IgD-negative memory B cell (primary cell): ENCODE results near the gene RNU6-8. TPM values are rescaled to one million over a fixed set of nuclear protein-coding genes. Genes with fewer than 3 reads are reported as not detected.

Experiments
- H3K27ac Mint-ChIP-seq, 3 donors: one replicate each; pipeline ENCODE4 v1.8.0; 2020 to 2022; ENCODE audit warnings: mild to moderate bottlenecking in 3 of 3, mixed read lengths in 3 of 3, moderate library complexity in 1 of 3
- H3K27me3 Mint-ChIP-seq: one replicate; pipeline ENCODE4 v1.8.0; 2021; ENCODE audit warnings: mixed read lengths
- H3K36me3 Mint-ChIP-seq: one replicate; pipeline ENCODE4 v1.8.0; 2020; ENCODE audit warnings: mild to moderate bottlenecking, mixed read lengths
- H3K4me1 Mint-ChIP-seq, 3 donors: one replicate each; pipeline ENCODE4 v1.8.0; 2020 to 2022; ENCODE audit warnings: mixed read lengths in 3 of 3, mild to moderate bottlenecking in 1 of 3
- H3K4me3 Mint-ChIP-seq, 4 donors: one replicate each; pipeline ENCODE4 v1.8.0; 2020 to 2022; ENCODE audit warnings: mild to moderate bottlenecking in 4 of 4, mixed read lengths in 4 of 4, moderate library complexity in 3 of 4
- H3K9me3 Mint-ChIP-seq, 3 donors: one replicate each; pipeline ENCODE4 v1.8.0; 2020 to 2021; ENCODE audit warnings: mixed read lengths in 3 of 3, mild to moderate bottlenecking in 1 of 3
- polyA plus RNA-seq: library from polyadenylated mRNA; unstranded; fragments of 300-500 nt; fragmentation: Illumina TruSeq; gene quantifications from one replicate; pipeline ENCODE4 v1.2.3, GENCODE V29; 2021

The RNU6-8 gene
- polyA plus RNA-seq, result not detected

- peaks cover 31 to 42% (median 35%) of the 10 kb centered on the region in 3 donors for H3K4me1 Mint-ChIP-seq
- H3K9me3 Mint-ChIP-seq, result no peaks in the 10 kb centered on the region
These were observed at the start of gene RNU6-8 for GRCh38 chr14:32202998-32203882. Gene RNU6-8, minus strand, starts transcription at chr14:32203269.

GRCh38 chr14:32252030-32252670 is 49.1 kb upstream of the RNU6-8 start:
- H3K9me3 Mint-ChIP-seq, result no peaks in the 10 kb centered on the region
- no peak overlapping the region for H3K27ac Mint-ChIP-seq
- H3K4me3 Mint-ChIP-seq, result no peak overlapping the region
- H3K36me3 Mint-ChIP-seq, result no peaks in the 10 kb centered on the region
- H3K4me1 Mint-ChIP-seq, result no peaks in the 10 kb centered on the region
- H3K27me3 Mint-ChIP-seq, result no peaks in the 10 kb centered on the region

More at GRCh38 chr14:32202998-32203882, at the start of gene RNU6-8:
- H3K36me3 Mint-ChIP-seq, result peaks cover 1% of the 10 kb centered on the region
- H3K27me3 Mint-ChIP-seq, result peaks cover 4% of the 10 kb centered on the region
- peak within 1 kb of the TSS; percentile 97 to 100 (median 99) for H3K27ac Mint-ChIP-seq
- H3K4me3 Mint-ChIP-seq, result peak within 1 kb of the TSS; percentile 85 to 96 (median 94)

DNA sequence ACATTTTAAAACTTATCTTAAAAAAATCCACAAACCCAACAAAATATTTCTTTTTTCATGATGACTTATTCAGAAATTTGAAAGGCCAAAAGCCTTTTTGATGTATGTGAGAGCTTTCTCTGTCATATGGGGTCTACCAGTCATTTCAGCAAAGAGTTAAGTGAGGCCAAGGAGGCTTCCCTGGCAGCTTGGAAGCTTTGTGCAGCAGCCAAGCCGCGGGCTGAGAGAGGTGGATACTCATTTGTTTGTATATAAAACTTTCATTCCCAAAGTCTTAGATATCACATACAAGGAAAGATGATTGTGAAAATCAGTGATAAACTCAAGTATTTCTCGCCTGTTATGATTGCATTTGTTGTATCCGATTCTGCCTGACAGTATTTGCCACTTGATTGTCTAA is 48.5 kb upstream of the RNU6-8 start:
- Mint-ChIP-seq H3K4me1 (no peaks in the 10 kb centered on the region), H3K4me3 (no peak overlapping the region), H3K36me3 (no peaks in the 10 kb centered on the region), H3K27me3 (no peaks in the 10 kb centered on the region), H3K9me3 (no peaks in the 10 kb centered on the region), H3K27ac (no peak overlapping the region)

DNA sequence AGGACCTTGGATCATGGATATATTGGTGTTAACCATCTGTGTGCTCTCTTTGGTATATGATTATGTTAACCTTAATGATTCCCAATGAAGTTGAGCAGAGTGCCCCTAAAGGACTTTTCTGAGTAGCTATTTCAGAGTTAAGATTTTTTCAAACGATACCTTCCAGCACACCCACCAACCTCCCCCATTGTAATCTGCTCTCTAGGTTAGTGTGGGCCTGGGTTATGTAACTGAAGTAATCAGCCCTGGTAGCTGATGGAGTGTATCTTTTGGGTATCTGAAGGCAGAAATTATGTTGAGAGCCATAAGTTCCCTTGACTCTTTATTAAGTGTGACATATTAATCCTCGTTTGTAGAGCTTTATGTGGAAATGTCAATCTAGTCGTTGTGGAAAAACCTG is 47.6 kb upstream of the RNU6-8 start:
- no peaks in the 10 kb centered on the region for H3K9me3 Mint-ChIP-seq
- H3K36me3 Mint-ChIP-seq, result no peaks in the 10 kb centered on the region
- H3K4me1 Mint-ChIP-seq, result no peaks in the 10 kb centered on the region
- no peak overlapping the region for H3K27ac Mint-ChIP-seq
- H3K4me3 Mint-ChIP-seq, result no peak overlapping the region
- H3K27me3 Mint-ChIP-seq, result no peaks in the 10 kb centered on the region

DNA sequence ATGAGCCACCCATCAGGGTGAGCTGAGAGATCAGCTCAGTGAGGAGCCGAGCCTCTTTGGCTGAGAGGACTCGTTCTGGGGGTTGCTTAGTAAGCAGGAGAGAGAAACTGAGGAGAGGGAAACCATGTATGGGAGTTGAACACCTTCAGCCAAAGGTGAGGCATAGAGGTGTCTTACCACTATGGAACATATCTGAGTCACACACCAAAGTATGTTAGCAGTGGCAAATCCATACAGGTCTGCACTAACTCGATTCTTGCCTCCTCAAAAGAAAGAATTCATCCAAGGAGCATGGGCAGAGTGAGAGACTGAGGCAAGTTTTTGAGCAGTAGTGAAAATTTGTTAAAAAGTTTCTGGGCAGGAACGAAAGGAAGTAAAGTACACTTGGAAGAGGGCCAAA is 46.7 kb upstream of the RNU6-8 start:
- Mint-ChIP-seq H3K36me3 (no peaks in the 10 kb centered on the region), H3K27me3 (no peaks in the 10 kb centered on the region), H3K4me3 (no peak overlapping the region), H3K27ac (no peak overlapping the region), H3K9me3 (no peaks in the 10 kb centered on the region), H3K4me1 (no peaks in the 10 kb centered on the region)

- Mint-ChIP-seq H3K4me1 (no peaks in the 10 kb centered on the region), H3K9me3 (no peaks in the 10 kb centered on the region), H3K36me3 (no peaks in the 10 kb centered on the region), H3K27me3 (no peaks in the 10 kb centered on the region), H3K27ac (no peak overlapping the region), H3K4me3 (peak overlapping the region in 1 of 4 donors; percentile 11)
These were observed 46.3 kb upstream of the RNU6-8 start for GRCh38 chr14:32249371-32249770.

- no peaks in the 10 kb centered on the region for H3K36me3 Mint-ChIP-seq
- no peaks in the 10 kb centered on the region for H3K4me1 Mint-ChIP-seq
- no peak overlapping the region for H3K4me3 Mint-ChIP-seq
- H3K27me3 Mint-ChIP-seq, result peaks cover 2% of the 10 kb centered on the region
- no peak overlapping the region for H3K27ac Mint-ChIP-seq
- no peaks in the 10 kb centered on the region for H3K9me3 Mint-ChIP-seq
These were observed 43.7 kb upstream of the RNU6-8 start for GRCh38 chr14:32246751-32247150.

GRCh38 chr14:32244404-32244803 is 41.3 kb upstream of the RNU6-8 start:
- Mint-ChIP-seq H3K4me1 (no peaks in the 10 kb centered on the region), H3K27me3 (peaks cover 2% of the 10 kb centered on the region), H3K4me3 (no peak overlapping the region), H3K9me3 (no peaks in the 10 kb centered on the region), H3K36me3 (no peaks in the 10 kb centered on the region), H3K27ac (no peak overlapping the region)

DNA sequence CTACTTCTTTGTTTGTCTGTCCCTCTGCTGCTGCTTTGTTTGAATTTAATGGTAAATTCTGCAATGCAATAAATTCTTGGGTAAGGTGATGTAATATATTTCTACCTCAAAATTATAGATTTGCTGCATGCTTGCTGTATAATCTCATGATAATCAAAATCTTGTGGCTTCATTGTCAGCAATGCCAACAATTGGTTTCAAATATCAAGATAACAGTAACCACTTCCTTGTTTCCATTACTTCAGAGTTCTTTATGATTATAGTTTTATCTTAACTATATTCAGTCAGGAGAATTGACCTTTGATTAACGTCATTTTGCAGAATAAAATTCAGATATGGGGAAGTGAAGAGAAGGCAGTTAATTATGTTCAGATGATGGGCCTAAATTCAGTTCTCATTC is 30.2 kb upstream of the RNU6-8 start:
- Mint-ChIP-seq H3K27ac (no peak overlapping the region), H3K9me3 (no peaks in the 10 kb centered on the region)

GRCh38 chr14:32232481-32232880 is 29.4 kb upstream of the RNU6-8 start:
- Mint-ChIP-seq H3K4me3 (no peak overlapping the region), H3K4me1 (peaks cover 0 to 2% (median 0%) of the 10 kb centered on the region in 3 donors), H3K36me3 (no peaks in the 10 kb centered on the region), H3K27me3 (no peaks in the 10 kb centered on the region), H3K27ac (peak overlapping the region in 1 of 3 donors; percentile 1), H3K9me3 (no peaks in the 10 kb centered on the region)

More for the DNA sequence above, 30.2 kb upstream of the RNU6-8 start:
- Mint-ChIP-seq H3K36me3 (no peaks in the 10 kb centered on the region), H3K4me3 (no peak overlapping the region), H3K27me3 (no peaks in the 10 kb centered on the region), H3K4me1 (peaks cover 0 to 2% (median 0%) of the 10 kb centered on the region in 3 donors)

- Mint-ChIP-seq H3K4me1 (peaks cover 0 to 2% (median 0%) of the 10 kb centered on the region in 3 donors), H3K4me3 (no peak overlapping the region), H3K27me3 (no peaks in the 10 kb centered on the region), H3K27ac (no peak overlapping the region), H3K36me3 (no peaks in the 10 kb centered on the region), H3K9me3 (no peaks in the 10 kb centered on the region)
These were observed 27.7 kb upstream of the RNU6-8 start for GRCh38 chr14:32230695-32231280.

DNA sequence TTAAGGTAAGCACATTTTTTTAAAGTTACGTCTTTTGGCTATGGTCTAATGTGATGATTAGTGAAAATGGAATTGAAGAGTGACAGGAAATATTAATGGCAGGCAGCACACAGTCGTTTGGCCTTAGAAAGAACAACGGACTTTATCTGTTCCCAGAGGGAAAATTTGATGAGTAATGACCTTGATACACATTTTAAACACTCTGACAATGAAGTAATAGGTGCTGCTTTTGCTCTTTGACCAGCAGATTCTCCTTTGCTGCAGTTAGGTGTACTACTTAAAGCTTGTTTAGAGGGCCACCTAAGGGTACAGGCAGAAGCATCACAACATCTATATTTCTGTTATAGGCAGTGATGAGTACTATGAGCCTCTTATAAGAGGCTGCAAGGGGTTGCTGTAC is 27.1 kb upstream of the RNU6-8 start:
- Mint-ChIP-seq H3K4me1 (peaks cover 0 to 2% (median 0%) of the 10 kb centered on the region in 3 donors), H3K9me3 (no peaks in the 10 kb centered on the region), H3K27ac (no peak overlapping the region), H3K27me3 (no peaks in the 10 kb centered on the region), H3K4me3 (no peak overlapping the region), H3K36me3 (no peaks in the 10 kb centered on the region)

- no peaks in the 10 kb centered on the region for H3K27me3 Mint-ChIP-seq
- H3K27ac Mint-ChIP-seq, result no peak overlapping the region
- no peaks in the 10 kb centered on the region for H3K9me3 Mint-ChIP-seq
- no peaks in the 10 kb centered on the region for H3K4me1 Mint-ChIP-seq
- H3K4me3 Mint-ChIP-seq, result no peak overlapping the region
- H3K36me3 Mint-ChIP-seq, result no peaks in the 10 kb centered on the region
These were observed 23.0 kb upstream of the RNU6-8 start for GRCh38 chr14:32226056-32226455.

DNA sequence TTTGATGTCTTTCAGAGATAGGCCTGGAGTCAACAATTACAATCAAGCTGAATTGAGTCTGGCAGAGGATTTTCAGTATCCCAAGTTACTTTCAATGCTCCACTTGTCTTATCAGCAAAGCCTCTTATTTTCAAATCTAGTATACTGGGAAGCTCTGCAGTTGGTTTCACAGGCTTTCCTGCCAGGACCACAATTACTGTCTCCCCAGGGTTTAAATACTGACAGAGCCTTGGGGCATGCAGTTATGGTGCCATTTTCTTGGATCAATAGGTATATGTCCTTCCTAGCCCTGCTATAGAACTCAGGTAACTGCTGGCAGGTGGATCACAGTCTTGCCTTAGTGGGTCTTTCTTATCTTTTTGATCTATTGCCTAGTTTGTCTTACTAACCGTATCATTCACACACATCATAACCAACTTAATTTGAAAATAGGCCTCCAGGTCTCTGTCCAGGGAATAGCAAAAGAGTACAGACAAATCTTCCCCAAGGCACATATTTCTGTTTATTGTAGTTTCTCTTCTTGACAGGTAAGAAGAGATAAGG is 22.4 kb upstream of the RNU6-8 start:
- Mint-ChIP-seq H3K9me3 (no peaks in the 10 kb centered on the region), H3K4me3 (no peak overlapping the region), H3K36me3 (no peaks in the 10 kb centered on the region), H3K27me3 (no peaks in the 10 kb centered on the region), H3K4me1 (no peaks in the 10 kb centered on the region), H3K27ac (no peak overlapping the region)

DNA sequence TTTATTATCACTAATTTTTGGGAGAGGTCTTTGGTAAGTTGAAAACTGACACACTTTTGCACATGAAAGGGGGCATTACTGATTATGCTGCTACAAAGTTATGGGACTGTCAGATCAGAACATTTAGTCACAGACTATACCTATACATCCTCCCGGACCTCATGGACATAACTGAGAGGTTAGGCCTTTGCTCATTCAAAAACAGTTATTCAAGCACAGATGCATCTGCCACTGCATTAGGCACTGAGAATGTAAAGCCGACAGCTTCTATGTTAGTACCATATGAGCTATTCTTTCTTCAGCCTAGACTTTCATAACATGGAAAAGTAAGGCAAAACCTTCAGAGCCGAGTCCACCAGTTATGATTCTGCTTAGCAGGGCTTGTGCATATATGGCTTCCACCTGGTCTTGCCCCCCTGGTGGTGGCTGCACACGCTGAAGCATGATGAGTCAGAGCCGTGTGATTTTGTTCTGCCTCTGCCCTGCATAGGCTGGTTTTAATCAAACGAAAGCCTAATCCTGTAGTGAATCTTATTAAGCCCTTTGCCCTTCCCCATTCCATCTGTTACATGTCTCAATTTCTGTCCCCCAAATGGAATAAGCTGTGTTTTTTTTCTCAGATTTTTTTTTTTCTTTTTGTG is 21.8 kb upstream of the RNU6-8 start:
- H3K4me1 Mint-ChIP-seq, result no peaks in the 10 kb centered on the region
- no peaks in the 10 kb centered on the region for H3K27me3 Mint-ChIP-seq

More for the DNA sequence above, 21.8 kb upstream of the RNU6-8 start:
- no peak overlapping the region for H3K4me3 Mint-ChIP-seq
- H3K9me3 Mint-ChIP-seq, result no peaks in the 10 kb centered on the region
- H3K36me3 Mint-ChIP-seq, result no peaks in the 10 kb centered on the region
- no peak overlapping the region for H3K27ac Mint-ChIP-seq
